GM19043 (cell line): ENCODE results near the gene CNN3.

Experiments
- ATAC-seq: cut with Tn5 transposase; IDR thresholded peaks from one replicate; pipeline ENCODE4 v1.9.1; 2021; ENCODE audit warnings: low read depth; ENCODE audit not compliant: unreplicated experiment

CNN3 gene

GRCh38 chr1:94863297-94863911, 63.5 kb downstream of the CNN3 start:
- no peak for ATAC-seq

GRCh38 chr1:94862718-94863117, 64.2 kb downstream of the CNN3 start:
- no peak for ATAC-seq

- ATAC-seq = no peak
These were observed 67.7 kb downstream of the CNN3 start for GRCh38 chr1:94859174-94859573.

GRCh38 chr1:94858276-94858675, 68.6 kb downstream of the CNN3 start:
- ATAC-seq = no peak

GRCh38 chr1:94856868-94857267, 70.0 kb downstream of the CNN3 start:
- no peak for ATAC-seq

DNA sequence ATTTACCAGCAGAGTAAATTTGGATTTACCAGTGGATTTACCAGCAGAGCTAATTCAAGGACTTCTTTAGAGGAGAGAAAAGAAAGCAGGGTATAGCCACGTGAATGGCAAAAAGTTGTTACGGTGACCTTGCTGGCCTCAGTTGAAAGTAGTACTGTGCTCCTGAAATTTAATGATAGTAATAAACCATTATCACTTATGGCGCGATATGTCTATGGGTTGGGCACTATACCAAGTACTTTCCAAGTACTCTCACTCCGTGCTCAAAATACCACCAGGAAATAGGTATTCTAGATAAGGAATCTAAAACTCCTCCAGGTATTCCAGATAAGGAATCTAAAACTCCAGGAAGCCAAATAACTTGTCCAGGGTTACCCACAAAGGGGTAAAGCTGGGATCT, 70.9 kb downstream of the CNN3 start:
- no peak for ATAC-seq

- no peak for ATAC-seq
These were observed 71.6 kb downstream of the CNN3 start for GRCh38 chr1:94855307-94855700.

DNA sequence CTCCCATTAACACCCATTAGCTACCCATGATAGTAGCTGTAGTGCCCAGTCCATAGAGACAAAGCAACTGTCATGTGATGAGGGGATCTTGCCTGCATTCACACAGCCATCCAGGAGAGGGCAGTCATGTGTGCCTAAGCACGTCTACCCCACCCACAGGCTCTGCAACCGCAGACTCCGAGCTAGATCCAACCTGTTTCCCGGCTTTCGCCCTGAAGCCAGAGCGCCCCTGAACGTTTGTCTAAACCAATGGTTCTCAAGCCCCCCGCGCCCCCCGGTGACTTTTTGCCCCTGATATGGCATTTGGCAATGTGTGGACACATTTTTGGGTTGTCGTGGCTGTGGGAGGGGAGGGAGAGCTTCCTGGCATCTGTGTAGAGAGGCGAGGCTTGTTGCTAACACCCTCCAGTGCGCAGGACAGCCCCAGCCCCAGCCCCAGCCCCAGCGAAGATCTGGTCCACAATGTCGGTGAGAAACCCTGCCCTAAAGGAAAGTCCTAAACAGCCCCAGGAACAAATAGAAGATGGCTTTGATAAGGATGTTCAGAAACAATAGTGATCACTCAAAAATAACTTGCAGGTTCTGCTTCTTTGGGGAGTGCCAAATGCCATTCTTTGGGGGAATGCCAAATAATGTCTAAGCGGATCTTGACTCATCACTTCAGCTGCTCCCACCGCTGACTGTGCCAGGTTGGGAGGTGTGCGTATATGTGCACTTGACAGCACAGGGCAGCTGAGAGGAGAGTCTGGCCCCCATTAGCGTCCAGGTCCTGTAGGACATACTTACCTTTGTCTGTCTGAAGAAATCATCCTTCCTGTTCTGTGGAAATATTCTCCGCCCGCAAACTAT, 72.2 kb downstream of the CNN3 start:
- ATAC-seq = peak; percentile 97

- no peak for ATAC-seq
These were observed 74.1 kb downstream of the CNN3 start for GRCh38 chr1:94852788-94853187.

GRCh38 chr1:94851571-94851970, 75.3 kb downstream of the CNN3 start:
- no peak for ATAC-seq
